Heart left ventricle (tissue), 13 donors: Measurements from ENCODE around the gene SYT12.

ENCODE experiments used
- POLR2A ChIP-seq, 2 donors: fragments of 450-650 bp; IDR thresholded peaks; one replicate each; pipeline ENCODE4 v1.6.1; 2017; ENCODE audit warnings: antibody characterized with exemption in 2 of 2, mild to moderate bottlenecking in 2 of 2, moderate library complexity in 2 of 2
- TF ChIP-seq, protein P1 (sequence below), 12 donors: fragments of 200-600 bp; sonication (generic) in 4 of 12; IDR thresholded peaks; one replicate each; pipeline versions ENCODE4 v1.5.0 to v1.8.0; 2018 to 2022; ENCODE audit warnings: antibody characterized with exemption in 12 of 12, mild to moderate bottlenecking in 5 of 12
- donor health status: ischemic (EF 13 %, LVEDD 7.1; RV severe dilation, severe dysfunction).
- donor health status: DM: no; HTN: yes; CAD: no.
- donor health status: DM: no; HTN: no; CAD: no.
- donor health status: ischemic (EF 25% LVEDD 6.9; RV normal size, moderate dysfunction).
- donor health status: ischemic (EF 25% LVEDD 5.7; RV mildly dilated, moderate dysfunction).
- donor health status: ischemic (EF 35%, LVEDD 5.7; RV mildly dilated, moderate dysfunction).
- donor health status: nonischemic (EF 11% LVEDD 7.7; RV severe dilation, severe dysfunction).
- donor health status: DM: yes; HTN: yes; CAD: no.
- donor health status: PGD.
- donor health status: ischemic (EF 29% LVEDD 5.4; RV normal size, mild dysfunction).
- donor health status: nonischemic (EF 23%, LVEDD 6.1; RV moderate dilation, normal function).

- no peak for TF ChIP-seq POLR2A (IDR thresholded peaks at IDR 0.05)
- TF ChIP-seq, protein P1, sequence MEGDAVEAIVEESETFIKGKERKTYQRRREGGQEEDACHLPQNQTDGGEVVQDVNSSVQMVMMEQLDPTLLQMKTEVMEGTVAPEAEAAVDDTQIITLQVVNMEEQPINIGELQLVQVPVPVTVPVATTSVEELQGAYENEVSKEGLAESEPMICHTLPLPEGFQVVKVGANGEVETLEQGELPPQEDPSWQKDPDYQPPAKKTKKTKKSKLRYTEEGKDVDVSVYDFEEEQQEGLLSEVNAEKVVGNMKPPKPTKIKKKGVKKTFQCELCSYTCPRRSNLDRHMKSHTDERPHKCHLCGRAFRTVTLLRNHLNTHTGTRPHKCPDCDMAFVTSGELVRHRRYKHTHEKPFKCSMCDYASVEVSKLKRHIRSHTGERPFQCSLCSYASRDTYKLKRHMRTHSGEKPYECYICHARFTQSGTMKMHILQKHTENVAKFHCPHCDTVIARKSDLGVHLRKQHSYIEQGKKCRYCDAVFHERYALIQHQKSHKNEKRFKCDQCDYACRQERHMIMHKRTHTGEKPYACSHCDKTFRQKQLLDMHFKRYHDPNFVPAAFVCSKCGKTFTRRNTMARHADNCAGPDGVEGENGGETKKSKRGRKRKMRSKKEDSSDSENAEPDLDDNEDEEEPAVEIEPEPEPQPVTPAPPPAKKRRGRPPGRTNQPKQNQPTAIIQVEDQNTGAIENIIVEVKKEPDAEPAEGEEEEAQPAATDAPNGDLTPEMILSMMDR (IDR thresholded peaks at IDR 0.05) = no peak
These were observed 67.8 kb downstream of the SYT12 start for GRCh38 chr11:67090717-67091116.
